GM08714 (cell line): ENCODE data around the gene STPG1.

ENCODE experiments used
- H3K4me3 ChIP-seq: fragments of 200-500 bp; sonication (Bioruptor generic); 2 replicates; pipeline ENCODE4 v1.5.1; 2014; ENCODE audit warnings: mild to moderate bottlenecking, low read length, inconsistent platforms
- ZNF274 ChIP-seq: IDR thresholded peaks from 2 replicates; pipeline ENCODE4 v1.6.1; 2012; ENCODE audit warnings: mild to moderate bottlenecking, low read depth, low read length

The STPG1 gene

DNA sequence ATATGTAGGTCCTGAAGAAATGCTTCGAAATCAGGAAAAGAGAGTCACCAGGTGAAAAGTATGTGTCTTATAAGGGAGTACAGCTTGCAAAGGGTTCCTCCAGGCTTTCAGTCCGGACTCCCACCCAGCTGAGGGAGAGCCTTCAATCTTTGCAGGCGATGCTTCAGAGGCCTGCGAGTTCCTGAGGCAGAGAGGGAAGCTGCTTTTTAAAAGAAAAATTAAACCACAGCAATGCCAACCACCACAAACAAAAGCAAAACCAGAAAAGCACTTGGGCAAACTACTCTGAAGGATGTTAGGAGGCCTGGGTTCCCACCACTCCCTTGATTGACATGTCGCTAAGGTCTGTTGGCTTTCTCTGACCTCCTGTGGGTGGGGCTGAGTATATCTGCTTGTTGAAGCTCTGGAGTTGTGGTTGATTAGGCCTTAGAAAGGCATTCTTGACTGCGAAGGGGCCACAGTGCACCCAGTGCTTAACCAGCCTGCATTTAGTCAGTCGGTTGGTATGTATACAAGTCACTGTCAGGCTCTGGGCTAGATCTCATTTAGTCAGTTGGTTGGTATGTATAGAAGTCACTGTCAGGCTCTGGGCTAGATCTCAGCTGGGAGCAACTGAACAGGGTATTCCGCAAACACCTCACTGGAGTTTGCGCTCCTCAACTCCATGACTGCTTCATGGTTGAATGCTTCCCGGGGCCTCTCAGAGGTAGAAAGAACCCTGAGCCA lies 3.2 kb upstream of the STPG1 start:
- peak overlapping the region; percentile 75; the same call in 1 of the 2 replicates for H3K4me3 ChIP-seq

DNA sequence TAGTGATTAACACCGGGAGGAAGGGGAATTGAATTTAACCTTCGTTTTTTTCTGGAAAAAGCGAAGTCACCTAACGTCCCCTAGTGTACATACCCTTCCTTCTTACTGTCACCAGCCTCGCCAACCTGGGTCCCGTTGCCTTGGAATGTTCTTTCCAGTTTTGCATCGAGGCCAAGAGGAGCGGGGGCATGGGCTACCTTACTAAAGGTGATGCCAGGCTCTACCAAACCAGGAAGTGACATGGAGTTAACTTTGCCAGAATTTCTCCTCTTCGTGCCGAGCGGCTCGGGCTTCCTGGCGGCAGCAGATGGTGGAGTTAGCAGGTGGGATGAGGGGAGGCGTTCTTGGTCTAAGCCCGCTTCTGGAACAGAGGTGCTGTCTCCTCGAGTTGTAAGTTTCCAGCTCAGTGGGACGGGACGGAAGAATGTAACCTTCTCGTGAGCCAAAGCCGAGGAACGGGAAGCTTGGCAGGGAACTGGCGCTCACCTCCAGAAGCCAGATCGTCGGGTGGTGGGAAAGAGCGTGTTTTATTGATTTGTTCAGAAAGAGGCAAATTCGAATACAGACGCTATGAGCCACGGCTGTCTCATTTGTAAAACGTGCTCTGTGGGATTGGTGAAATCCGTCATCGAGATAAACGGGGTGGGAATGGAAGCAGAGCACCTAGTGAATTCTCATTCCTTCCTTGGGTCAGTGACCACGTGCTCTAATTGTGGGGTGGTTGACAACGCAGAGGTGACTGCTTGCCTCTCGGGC lies 2.5 kb upstream of the STPG1 start:
- peak overlapping the region; percentile 75 for H3K4me3 ChIP-seq
- TF ChIP-seq ZNF274: no peak

More for the DNA sequence above, 3.2 kb upstream of the STPG1 start:
- no peak for TF ChIP-seq ZNF274

DNA sequence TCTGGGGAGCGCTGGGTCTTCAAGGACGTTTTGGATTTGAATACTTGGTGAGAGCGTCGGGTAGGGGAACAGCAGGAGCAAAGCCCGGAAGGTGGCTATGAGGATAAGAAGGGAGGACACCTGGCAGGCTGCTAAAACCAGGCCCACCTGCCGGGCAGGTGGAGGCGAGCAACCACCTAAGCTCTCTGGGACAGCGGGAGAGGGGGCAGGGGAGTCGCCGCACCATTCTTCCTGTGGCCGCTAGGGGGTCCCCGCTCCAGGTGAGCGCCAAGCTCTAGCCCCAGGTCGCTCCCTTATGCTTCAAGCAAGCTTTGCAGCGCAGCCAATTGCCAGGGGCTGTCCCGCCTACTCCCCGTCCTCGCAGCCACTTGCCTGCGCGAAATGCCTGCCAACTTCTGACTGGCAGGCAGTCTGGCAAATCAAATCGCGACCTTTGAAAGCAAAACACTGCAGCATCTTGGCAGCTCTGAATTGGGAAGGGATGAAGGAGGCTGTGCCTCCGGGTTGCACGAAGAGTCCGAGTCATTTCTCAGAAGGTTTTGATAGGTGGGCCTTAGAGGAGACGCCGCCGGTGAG lies 1.8 kb upstream of the STPG1 start, which contains the start of gene NIPAL3:
Gene NIPAL3, plus strand, starts transcription at position 469 of the 576 bp plus-strand sequence. CDS start 3,746 bp downstream, outside the sequence.
- TF ChIP-seq ZNF274: no peak

DNA sequence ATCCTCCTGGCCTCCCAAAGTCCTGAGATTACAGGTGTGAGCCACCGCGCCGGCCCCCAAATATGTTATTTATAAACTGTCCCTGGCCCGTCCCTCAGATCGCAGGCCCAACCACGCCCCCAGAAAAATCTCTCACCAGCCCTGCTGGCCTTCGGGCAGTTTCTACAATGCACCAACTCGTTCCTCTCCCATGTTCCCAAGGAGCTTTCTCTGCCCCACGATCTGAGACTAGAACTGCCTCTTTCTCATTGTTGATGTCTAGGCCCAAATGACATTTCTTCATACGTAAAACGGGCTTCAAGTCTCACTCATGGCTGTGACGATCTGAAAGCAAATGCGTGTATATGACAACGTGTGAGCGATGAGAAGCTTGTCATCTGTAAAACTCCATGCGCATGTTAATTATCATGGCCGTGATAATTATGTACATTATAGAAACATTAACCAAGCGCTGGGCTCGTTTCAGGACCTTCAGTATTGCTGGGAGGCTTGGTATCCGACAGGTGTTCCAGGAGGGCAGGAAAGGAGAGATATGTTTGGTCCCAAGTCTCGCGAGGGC lies 1.3 kb upstream of the STPG1 start:
- no peak for TF ChIP-seq ZNF274
- H3K4me3 ChIP-seq: peak overlapping the region; percentile 6; the same call in 1 of the 2 replicates

More for the DNA sequence above, 1.8 kb upstream of the STPG1 start, which contains the start of gene NIPAL3:
- H3K4me3 ChIP-seq: peak within 1 kb of the TSS; percentile 75

DNA sequence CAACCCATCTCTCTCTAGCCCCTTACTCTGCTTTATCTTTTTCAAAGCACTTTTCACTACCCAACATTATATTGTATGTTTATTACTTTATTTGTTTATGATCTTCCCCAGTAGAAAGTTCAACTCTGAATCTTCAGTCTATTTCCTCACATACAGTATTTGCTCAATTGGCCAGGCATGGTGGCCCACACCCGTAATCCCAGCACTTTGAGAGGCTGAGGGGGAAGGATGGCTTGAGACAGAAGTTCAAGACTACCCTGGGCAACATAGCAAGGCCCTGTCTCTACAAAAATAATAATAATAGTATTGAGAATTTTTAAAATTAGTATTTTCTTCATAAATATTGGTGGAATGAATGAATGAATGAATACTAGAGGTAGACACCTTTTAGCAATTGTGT lies 1.2 kb downstream of the STPG1 start:
- TF ChIP-seq ZNF274: no peak
- no peak overlapping the region for H3K4me3 ChIP-seq

DNA sequence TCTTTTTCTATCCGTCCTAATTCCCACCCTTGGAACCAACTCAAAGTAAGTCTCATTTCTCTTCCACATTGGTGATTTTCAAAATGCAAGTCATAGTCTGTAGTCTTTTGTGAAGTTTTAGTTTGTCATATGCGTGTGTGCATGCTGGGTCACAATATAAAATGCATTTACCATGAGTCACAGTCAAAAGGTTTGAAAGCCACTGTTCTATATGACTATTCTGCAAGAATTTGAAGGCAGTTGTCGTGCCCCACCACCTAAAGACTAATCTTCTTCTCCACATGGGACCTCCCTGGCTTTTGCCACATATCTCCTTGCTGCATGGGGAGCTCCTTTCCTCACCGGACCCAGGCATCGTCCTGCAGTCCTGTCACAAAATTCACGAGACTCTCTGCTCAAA lies 1.6 kb downstream of the STPG1 start:
- no peak for TF ChIP-seq ZNF274
- H3K4me3 ChIP-seq: no peak overlapping the region

DNA sequence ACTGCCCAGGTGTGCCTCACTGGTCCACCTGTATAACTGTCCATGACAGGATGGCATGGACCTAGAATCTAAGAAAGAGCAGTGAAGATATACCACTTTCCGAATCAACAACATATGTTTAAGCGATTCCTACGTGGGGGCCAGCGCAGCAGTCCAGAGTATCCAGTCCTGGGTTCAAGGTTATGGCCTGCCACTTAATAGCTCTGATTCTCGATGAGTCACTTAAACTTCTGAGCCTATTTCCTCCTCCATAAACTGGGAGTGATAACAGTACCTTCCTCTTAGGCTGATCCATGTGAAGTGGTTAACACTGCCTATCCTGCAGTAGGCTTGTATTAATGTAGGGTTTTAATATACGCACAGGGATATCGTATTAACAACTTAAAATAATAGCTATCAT lies 2.8 kb downstream of the STPG1 start:
- H3K4me3 ChIP-seq: no peak overlapping the region
- TF ChIP-seq ZNF274: no peak

DNA sequence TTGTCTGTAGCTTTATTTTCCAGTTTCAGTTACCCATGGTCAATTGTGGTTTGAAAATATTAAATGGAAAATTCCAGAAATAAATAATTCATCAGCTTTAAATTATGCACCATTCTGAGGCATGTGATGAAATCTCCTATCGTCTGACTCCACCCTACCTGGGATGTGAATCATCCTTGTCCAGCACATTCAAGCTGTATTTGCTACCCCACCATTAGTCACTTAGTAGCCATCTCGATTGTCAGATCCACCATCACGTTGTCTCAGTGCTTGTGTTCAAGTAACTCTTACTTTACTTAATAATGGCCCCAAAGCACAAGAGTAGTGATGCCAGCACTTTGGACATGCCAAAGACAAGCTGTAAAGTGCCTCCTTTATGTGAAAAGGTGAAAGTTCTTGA lies 4.0 kb downstream of the STPG1 start:
- H3K4me3 ChIP-seq: no peak overlapping the region

DNA sequence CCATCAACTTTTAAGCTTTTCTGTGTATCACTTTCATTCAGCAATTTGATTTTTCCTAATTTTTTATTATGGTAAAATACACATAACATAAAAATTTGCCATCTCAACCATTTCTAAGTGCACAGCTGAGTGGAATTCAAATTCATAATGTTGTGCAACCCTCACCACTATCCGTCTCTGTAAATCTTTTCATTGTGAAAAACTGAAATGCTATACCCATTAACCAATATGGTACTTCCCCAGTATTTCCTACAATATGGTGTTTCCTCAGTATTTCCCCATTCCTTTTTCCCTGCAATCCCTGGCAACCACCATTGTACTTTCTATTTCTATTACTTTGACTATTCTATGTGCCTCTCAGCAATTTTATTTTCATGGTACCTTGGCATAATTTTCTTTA lies 6.8 kb downstream of the STPG1 start:
- TF ChIP-seq ZNF274: no peak
- H3K4me3 ChIP-seq: no peak overlapping the region

More for the DNA sequence above, 4.0 kb downstream of the STPG1 start:
- TF ChIP-seq ZNF274: no peak

DNA sequence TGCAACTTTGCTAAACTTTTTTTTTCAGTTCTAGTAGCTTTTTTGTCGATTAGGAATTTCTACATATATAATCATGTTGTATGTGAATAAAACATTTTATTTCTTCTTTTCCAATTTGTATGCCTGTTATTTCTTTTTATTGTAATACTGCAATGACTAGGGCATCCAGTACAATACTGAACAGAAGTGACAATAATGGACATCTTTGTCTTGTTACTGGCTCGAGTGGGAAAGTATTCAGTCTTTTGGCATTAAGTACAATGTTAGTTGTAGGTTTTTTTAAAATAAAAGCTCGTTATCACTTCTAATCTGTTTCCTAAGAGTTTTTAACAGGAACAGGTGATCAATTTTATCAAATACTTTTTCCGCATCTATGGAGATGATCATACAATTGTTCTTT lies 9.8 kb downstream of the STPG1 start:
- TF ChIP-seq ZNF274: no peak
- H3K4me3 ChIP-seq: no peak overlapping the region

DNA sequence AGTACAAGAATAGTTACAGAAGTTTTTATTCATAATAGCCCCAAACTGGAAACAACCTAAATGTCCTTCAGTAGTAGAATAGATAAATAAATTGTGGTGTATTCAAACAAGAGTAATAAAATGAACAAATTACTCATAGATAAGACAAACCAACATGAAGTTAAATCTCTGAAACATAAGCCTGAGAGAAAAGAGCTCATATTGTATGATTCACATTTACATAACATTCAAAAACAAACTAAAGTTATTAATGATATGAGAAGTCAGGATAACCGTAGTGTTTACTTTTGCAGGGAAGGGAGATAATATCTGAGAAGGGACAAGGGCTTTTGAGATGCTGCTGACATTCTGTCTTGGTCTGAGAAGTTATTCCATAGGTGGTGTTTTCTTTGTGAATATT lies 13.5 kb downstream of the STPG1 start:
- no peak overlapping the region for H3K4me3 ChIP-seq
- no peak for TF ChIP-seq ZNF274

DNA sequence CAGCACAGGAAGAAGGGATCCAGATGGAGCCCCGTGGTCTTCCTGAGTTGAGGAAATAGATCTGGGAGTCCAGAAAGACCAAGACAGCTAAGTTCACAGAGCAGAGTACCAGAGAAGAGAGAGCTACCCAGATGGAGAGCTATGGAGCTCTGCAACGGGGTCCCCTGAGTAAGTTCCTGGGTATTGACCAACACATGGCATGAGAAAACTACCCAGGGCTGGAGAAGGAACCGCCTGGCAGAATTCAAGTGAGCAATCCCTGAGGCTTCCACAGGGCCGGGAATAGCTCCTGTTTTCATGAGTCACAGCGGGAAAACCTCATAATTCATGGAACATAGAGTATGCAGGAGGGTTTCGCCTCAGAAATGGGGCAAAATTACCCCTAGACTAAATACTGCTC lies 19.7 kb downstream of the STPG1 start:
- no peak overlapping the region for H3K4me3 ChIP-seq
- no peak for TF ChIP-seq ZNF274

DNA sequence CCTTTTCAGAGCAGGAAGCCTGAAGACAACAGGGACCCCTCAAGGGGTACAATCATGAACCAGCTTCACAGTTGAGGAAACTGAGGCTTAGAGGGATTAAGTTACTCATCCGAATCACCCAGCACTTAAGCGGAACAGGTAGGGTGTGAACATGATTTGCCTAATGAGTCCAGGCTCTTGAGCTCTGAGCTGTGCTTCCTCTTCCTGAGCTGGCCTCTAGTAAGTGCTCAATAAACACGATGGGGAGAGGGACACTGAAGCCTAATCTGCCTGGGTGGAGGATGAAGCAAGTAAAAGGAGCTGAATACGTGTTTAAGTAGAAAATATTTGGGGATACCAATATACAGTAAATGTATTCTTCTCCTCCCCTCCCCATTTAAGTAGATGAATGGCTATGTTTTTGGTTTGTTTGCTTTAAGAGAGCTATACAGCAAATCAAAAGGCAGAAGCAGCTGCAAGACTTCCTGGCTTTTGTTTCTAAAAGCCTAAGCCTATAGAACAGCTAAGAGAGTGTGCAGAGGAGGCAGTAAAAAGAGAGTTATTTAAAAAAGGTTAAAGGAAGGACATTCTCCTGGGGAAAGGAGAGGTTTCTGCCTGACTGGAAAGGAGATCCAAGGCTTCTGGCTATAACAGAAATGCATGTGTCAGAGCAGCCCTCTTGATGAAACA lies 20.5 kb downstream of the STPG1 start:
- H3K4me3 ChIP-seq: no peak overlapping the region; the same call in 1 of the 2 replicates

DNA sequence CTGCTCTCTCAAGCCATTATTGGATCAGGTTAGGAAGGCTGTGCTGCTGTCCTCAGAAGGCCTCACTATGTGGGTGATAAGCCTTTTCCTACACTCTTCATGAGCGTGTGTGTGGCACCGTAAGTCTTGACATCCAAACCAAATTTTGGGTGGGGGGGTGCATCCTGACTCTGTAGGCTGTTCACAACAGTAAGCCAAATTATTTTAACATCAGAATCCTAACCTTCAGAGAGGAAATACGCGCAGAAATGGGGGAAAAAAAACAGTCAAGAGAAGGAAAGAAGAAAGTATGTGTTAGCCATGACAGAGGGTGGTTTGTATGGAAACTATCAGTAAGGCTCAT lies 21.0 kb downstream of the STPG1 start:
- H3K4me3 ChIP-seq: peak overlapping the region; percentile 0; the same call in 1 of the 2 replicates
- no peak for TF ChIP-seq ZNF274

More for the DNA sequence above, 20.5 kb downstream of the STPG1 start:
- no peak for TF ChIP-seq ZNF274
